ENCODE results near the gene ATF7IP2. TPM values are rescaled to one million over a fixed set of nuclear protein-coding genes. Genes with fewer than 3 reads are reported as not detected.

Gene ATF7IP2
- total and polyA plus RNA-seq, 2 of the 13 experiments (the other 11 are each of a cell fraction or from before 2014, with no cell fraction given), result 117 to 217 TPM

- Histone ChIP-seq H3K4me1 (ENCODE audit: insufficient read depth, low read length) (no peaks in the 10 kb centered on the region), H3K9ac (ENCODE audit: insufficient read depth, low read depth, low read length) (no peak overlapping the region), H3K4me2 (ENCODE audit: low read depth, low read length) (no peak overlapping the region), H3K79me2 (ENCODE audit: insufficient read depth, low read length) (peaks cover 6% of the 10 kb centered on the region), H3K4me3 (replicated peaks in 1 of 3; ENCODE audit: insufficient read depth in 1 of 3, low read depth in 2 of 3, low read length in 3 of 3) (no peak overlapping the region), H2AFZ (ENCODE audit: low read length) (no peak overlapping the region), H3K36me3 (replicated peaks in 1 of 2; ENCODE audit: control insufficient read depth in 1 of 2, insufficient read depth in 2 of 2, low read length in 2 of 2) (peaks cover 7 to 43% of the 10 kb centered on the region in 2 experiments; a peak in 4 of 5 replicates), H4K20me1 (ENCODE audit: insufficient read depth, low read length) (no peaks in the 10 kb centered on the region), H3K27ac (ENCODE audit: extremely low read length, insufficient read depth, low read length) (no peak overlapping the region), H3K9me3 (ENCODE audit: low read length) (peaks cover 19% of the 10 kb centered on the region), H3K27me3 (ENCODE audit: control insufficient read depth in 1 of 2, insufficient read depth in 2 of 2, low read length in 2 of 2) (no peaks in the 10 kb centered on the region)
- intact Hi-C loops (cut with micrococcal nuclease; ENCODE audit: unreplicated experiment) (no loop called here), in situ Hi-C loops (cut with HindIII; ENCODE audit: extremely low pct_ligation_motif_present, low pct_unique_long_range_greater_than_20kb) (no loop called here)
- WGBS (ENCODE audit: low lambda C conversion rate), result 99% methylated on average over 3 of the region's 3 CpGs
- POLR2A ChIA-PET, result no interaction called here
- FAIRE-seq (no peak), DNase-seq (ENCODE audit: low spot score) (no peak), ATAC-seq (no peak)
- no TSS peak for BruUV-seq (replicated peaks)
- CTCF ChIA-PET (ENCODE audit: low intra/inter-chr PET ratio, low total read pairs), result no interaction called here
- TF ChIP-seq TFDP2 (CRISPR knock-in tag; IDR thresholded peaks at IDR 0.05), result no peak
- TF ChIP-seq CENPBD1 (CRISPR knock-in tag; IDR thresholded peaks at IDR 0.05; ENCODE audit: borderline replicate concordance, low read depth), result no peak
- TF ChIP-seq SNAPC4 (CRISPR knock-in tag; IDR thresholded peaks at IDR 0.05), result no peak
- TF ChIP-seq ZBTB44 (CRISPR knock-in tag; IDR thresholded peaks at IDR 0.05), result no peak
- TF ChIP-seq BHLHE40 (IDR thresholded peaks at IDR 0.05; ENCODE audit: low read length), result no peak
- TF ChIP-seq ZNF33A (CRISPR knock-in tag; IDR thresholded peaks at IDR 0.05; ENCODE audit: borderline replicate concordance), result no peak
- no peak for TF ChIP-seq E2F2 (CRISPR knock-in tag; IDR thresholded peaks at IDR 0.05; ENCODE audit: borderline replicate concordance)
- TF ChIP-seq ZNF713 (CRISPR knock-in tag; IDR thresholded peaks at IDR 0.05), result no peak
- TF ChIP-seq TIGD3 (CRISPR knock-in tag; IDR thresholded peaks at IDR 0.05; ENCODE audit: borderline replicate concordance), result no peak
- TF ChIP-seq RAD21 (CRISPR knock-in tag; IDR thresholded peaks at IDR 0.05), result no peak
- TF ChIP-seq PAWR (CRISPR knock-in tag; IDR thresholded peaks at IDR 0.05; ENCODE audit: borderline replicate concordance), result no peak
- no peak for TF ChIP-seq ZNF788 (CRISPR knock-in tag; IDR thresholded peaks at IDR 0.05; ENCODE audit: borderline replicate concordance)
Observed at GRCh38 chr16:10421596-10421995, 35.7 kb downstream of the ATF7IP2 start.
